Pancreas (tissue), 10 donors: ENCODE data around the gene CSF1. TPM values are rescaled to one million over a fixed set of nuclear protein-coding genes. Genes with fewer than 3 reads are reported as not detected.

Experiments used
- ATAC-seq, 4 donors: fragments of 200-7000 bp; cut with Tn5 transposase; one replicate each; pipeline versions ENCODE4 v1.8.0 to v1.9.1; 2020; ENCODE audit warnings: mild to moderate bottlenecking in 4 of 4, moderate library complexity in 4 of 4
- DNase-seq, 6 donors: peaks; one replicate each; pipeline ENCODE4 v3.0.0-alpha.2; 2020
- FAIRE-seq: peaks from 2 replicates; lab custom pipeline; 2012; peaks lifted over from hg19 to GRCh38; lab: Jason Lieb, UNC
- H3K27ac ChIP-seq, 4 donors: fragments of 200-600 bp; sonication (generic); 1 replicate in 3 of 4; 2 replicates in 1 of 4; pipeline versions ENCODE4 v1.5.0 to v1.8.0; 2020
- H3K27me3 ChIP-seq, 4 donors: fragments of 200-600 bp; one replicate each; pipeline ENCODE4 v1.8.0; 2021
- H3K36me3 ChIP-seq, 3 donors: fragments of 200-600 bp; sonication (generic) in 1 of 3; one replicate each; pipeline versions ENCODE4 v1.5.0 to v1.8.0; 2020 to 2021
- H3K4me1 ChIP-seq, 3 donors: fragments of 200-600 bp; one replicate each; pipeline ENCODE4 v1.8.0; 2021
- H3K4me3 ChIP-seq, 4 donors: fragments of 200-600 bp; sonication (generic) in 2 of 4; one replicate each; pipeline versions ENCODE4 v1.5.0 to v1.8.0; 2020 to 2021
- H3K9me3 ChIP-seq, 4 donors: fragments of 200-600 bp; one replicate each; pipeline ENCODE4 v1.8.0; 2021
- CTCF ChIP-seq, 4 donors: fragments of 200-600 bp; sonication (generic) in 3 of 4; IDR thresholded peaks; one replicate each; pipeline versions ENCODE4 v1.5.0 to v1.8.0; 2021; ENCODE audit warnings: antibody characterized with exemption in 4 of 4
- WGBS, 2 donors: extraction: QIAGEN DNeasy Blood & Tissue Kit; methylation state at CpG; one replicate each; pipeline ENCODE4 v1.1.7; 2013; 5-methylcytosine and 5-hydroxymethylcytosine counted together
- intact Hi-C, 3 donors: fragments of 100-400 bp; cut with DNase I; formaldehyde crosslinking; loops; one replicate each; pipeline versions ENCODE4 v1.11.1 to v1.14.2; 2022
- polyA plus RNA-seq, 2 donors: library from polyadenylated mRNA; stranded (reverse); fragments of 200-250 nt; gene quantifications; one replicate each; pipeline ENCODE4 v1.2.3, GENCODE V29; 2013
- total RNA-seq, 6 donors: library from RNA; stranded (reverse); fragmentation: NEBNext Ultra II Directional in 4 of 6; extraction: Animal tissue kit (Norgen Biotek cat#: 25700) in 4 of 6; gene quantifications; one replicate each; pipeline versions ENCODE4 v1.2.1 to v1.2.4, GENCODE V29; 2021 to 2023
- donor health status: healthy with polysubstance abuse.
- donor health status: DM: no; HTN: no; CAD: no; lungs with moderate emphysema.
- donor health status: DM: no; HTN: no; CAD: no.
- donor health status: control.
- donor health status: control.
- donor health status: Bipolar disorder and iron deficiency.
- donor health status: DM: yes; HTN: yes; CAD: no.
- donor health status: DM: no; HTN: no; CAD: no.
- donor health status: DM: no; HTN: no; CAD: no.
- donor health status: DM: yes; HTN: yes; CAD: no.

CSF1 gene
- total and polyA plus RNA-seq, 8 donors: 6.7 to 38.3 (median 15.6) TPM

- no peaks in the 10 kb centered on the region for H3K27me3 ChIP-seq
- H3K36me3 ChIP-seq: no peaks in the 10 kb centered on the region
- DNase-seq (peak in 1 of 6 donors; percentile 20), FAIRE-seq (no peak), ATAC-seq (no peak)
- H3K9me3 ChIP-seq: no peaks in the 10 kb centered on the region
- H3K27ac ChIP-seq: no peak overlapping the region
- intact Hi-C loops: no loop called here
- peaks cover 0 to 15% (median 0%) of the 10 kb centered on the region in 3 donors for H3K4me1 ChIP-seq
- WGBS, 2 donors: 82% methylated on average over 7 of the region's 7 CpGs
- TF ChIP-seq CTCF (IDR thresholded peaks at IDR 0.05): no peak
- H3K4me3 ChIP-seq: no peak overlapping the region
Measured at GRCh38 chr1:109906160-109906838, 4.3 kb upstream of the CSF1 start.

GRCh38 chr1:109906839-109907180 lies 3.8 kb upstream of the CSF1 start:
- FAIRE-seq: no peak
- DNase-seq: peak in 1 of 6 donors; percentile 8
- WGBS, 2 donors: 63 to 73% methylated on average over 4 of the region's 4 CpGs
- no peaks in the 10 kb centered on the region for H3K36me3 ChIP-seq
- no peak overlapping the region for H3K27ac ChIP-seq
- no peak for ATAC-seq
- H3K9me3 ChIP-seq: no peaks in the 10 kb centered on the region
- no peak for TF ChIP-seq CTCF (IDR thresholded peaks at IDR 0.05)
- intact Hi-C loops: no loop called here
- no peaks in the 10 kb centered on the region for H3K27me3 ChIP-seq
- H3K4me3 ChIP-seq: no peak overlapping the region
- H3K4me1 ChIP-seq: peaks cover 0 to 19% (median 0%) of the 10 kb centered on the region in 3 donors

GRCh38 chr1:109907190-109907774 lies 3.4 kb upstream of the CSF1 start:
- Histone ChIP-seq H3K27me3 (no peaks in the 10 kb centered on the region), H3K4me3 (no peak overlapping the region), H3K9me3 (no peaks in the 10 kb centered on the region), H3K4me1 (peaks cover 0 to 19% (median 0%) of the 10 kb centered on the region in 3 donors), H3K27ac (no peak overlapping the region), H3K36me3 (no peaks in the 10 kb centered on the region)
- no peak for DNase-seq
- WGBS, 2 donors: 87 to 92% methylated on average over 1 of the region's 1 CpG
- FAIRE-seq: no peak
- no peak for ATAC-seq
- TF ChIP-seq CTCF (IDR thresholded peaks at IDR 0.05): no peak
- intact Hi-C loops: no loop called here

GRCh38 chr1:109908836-109909235 lies 1.8 kb upstream of the CSF1 start:
- ATAC-seq: peak in 1 of 4 donors; percentile 17
- no peaks in the 10 kb centered on the region for H3K36me3 ChIP-seq
- H3K4me3 ChIP-seq: no peak overlapping the region
- H3K27me3 ChIP-seq: no peaks in the 10 kb centered on the region
- no peak for DNase-seq
- FAIRE-seq: no peak
- no peak for TF ChIP-seq CTCF (IDR thresholded peaks at IDR 0.05)
- no peak overlapping the region for H3K27ac ChIP-seq
- intact Hi-C loops: no loop called here
- H3K4me1 ChIP-seq: peaks cover 0 to 13% (median 0%) of the 10 kb centered on the region in 3 donors
- no peaks in the 10 kb centered on the region for H3K9me3 ChIP-seq
- WGBS, 2 donors: 17 to 37% methylated on average over 3 of the region's 3 CpGs

- intact Hi-C loops: no loop called here
- FAIRE-seq (no peak), DNase-seq (no peak), ATAC-seq (no peak)
- peaks cover 0 to 6% (median 0%) of the 10 kb centered on the region in 3 donors for H3K4me1 ChIP-seq
- WGBS, 2 donors: 82 to 89% methylated on average over 3 of the region's 3 CpGs
- no peak overlapping the region for H3K4me3 ChIP-seq
- H3K27ac ChIP-seq: peak overlapping the region in 1 of 4 donors; percentile 54
- no peaks in the 10 kb centered on the region for H3K9me3 ChIP-seq
- TF ChIP-seq CTCF (IDR thresholded peaks at IDR 0.05): no peak
- H3K36me3 ChIP-seq: no peaks in the 10 kb centered on the region
- no peaks in the 10 kb centered on the region for H3K27me3 ChIP-seq
Measured at GRCh38 chr1:109909561-109909960, 1.1 kb upstream of the CSF1 start.
